Cardiac muscle cell (in vitro differentiated cells and primary cell): ENCODE measurements around the gene TBXA2R. TPM values are rescaled to one million over a fixed set of nuclear protein-coding genes. Genes with fewer than 3 reads are reported as not detected.

Experiments used
- DNase-seq, 2 donors: peaks; one replicate each; pipeline versions ENCODE4 v3.0.0 to v3.0.0-alpha.2; 2010 to 2017; ENCODE audit warnings: low read depth in 1 of 2, low spot score in 1 of 2
- H3K27ac ChIP-seq: fragments of 200-600 bp; sonication (generic); 2 replicates; pipeline ENCODE4 v1.5.1; 2016
- H3K27me3 ChIP-seq: fragments of 200-600 bp; sonication (generic); 2 replicates; pipeline ENCODE4 v1.6.0; 2016; ENCODE audit warnings: control low read depth
- H3K36me3 ChIP-seq: fragments of 200-600 bp; sonication (generic); 2 replicates; pipeline ENCODE4 v1.5.1; 2016; ENCODE audit warnings: control low read depth
- H3K4me1 ChIP-seq: fragments of 200-600 bp; sonication (generic); 2 replicates; pipeline ENCODE4 v1.8.1; 2017; ENCODE audit warnings: low read depth, mild to moderate bottlenecking, mixed run types
- H3K4me3 ChIP-seq: fragments of 200-600 bp; sonication (generic); 2 replicates; pipeline ENCODE4 v1.5.1; 2016; ENCODE audit warnings: mild to moderate bottlenecking
- H3K9me3 ChIP-seq: fragments of 200-600 bp; sonication (generic); 2 replicates; pipeline ENCODE4 v1.5.1; 2017; ENCODE audit warnings: low read depth, mild to moderate bottlenecking, control low read depth
- CTCF ChIP-seq: IDR thresholded peaks from 2 replicates; pipeline ENCODE4 v1.5.1; 2012; ENCODE audit warnings: low read depth, mild to moderate bottlenecking, low read length
- polyA plus RNA-seq: library from polyadenylated mRNA; unstranded; fragments of >200 nt; fragmentation: Nextera tagmentation; extraction: Ambion mirVana; gene quantifications from 2 replicates; pipeline ENCODE4 v1.2.1, GENCODE V29; 2016
- total RNA-seq: library from RNA; depleted of rRNA; stranded (reverse); fragments of >200 nt; gene quantifications from 2 replicates; pipeline ENCODE4 v1.2.3, GENCODE V29; 2016

Gene TBXA2R
- total and polyA plus RNA-seq, 2 experiments from 2014 or later = 0.15 to 1.0 TPM

GRCh38 chr19:3604227-3604986 lies 2.3 kb downstream of the TBXA2R start:
- H3K4me1 ChIP-seq = peaks cover 13% of the 10 kb centered on the region
- H3K27me3 ChIP-seq = peaks cover 16% of the 10 kb centered on the region
- no peak for TF ChIP-seq CTCF
- DNase-seq = no peak
- no peaks in the 10 kb centered on the region for H3K9me3 ChIP-seq
- H3K27ac ChIP-seq = no peak overlapping the region
- H3K4me3 ChIP-seq = no peak overlapping the region
- H3K36me3 ChIP-seq = no peaks in the 10 kb centered on the region

GRCh38 chr19:3603121-3603811 lies 3.4 kb downstream of the TBXA2R start:
- H3K36me3 ChIP-seq = no peaks in the 10 kb centered on the region
- H3K4me3 ChIP-seq = no peak overlapping the region
- TF ChIP-seq CTCF = no peak
- peaks cover 5% of the 10 kb centered on the region for H3K4me1 ChIP-seq
- H3K27ac ChIP-seq = no peak overlapping the region
- H3K27me3 ChIP-seq = peaks cover 16% of the 10 kb centered on the region
- H3K9me3 ChIP-seq = no peaks in the 10 kb centered on the region
- DNase-seq = no peak

- Histone ChIP-seq H3K27ac (no peak overlapping the region), H3K4me3 (no peak overlapping the region), H3K36me3 (no peaks in the 10 kb centered on the region), H3K4me1 (no peaks in the 10 kb centered on the region), H3K9me3 (no peaks in the 10 kb centered on the region), H3K27me3 (peaks cover 8% of the 10 kb centered on the region)
- TF ChIP-seq CTCF = no peak
- no peak for DNase-seq
These were observed 5.7 kb downstream of the TBXA2R start for GRCh38 chr19:3601021-3601420.

GRCh38 chr19:3599776-3600187 lies 6.9 kb downstream of the TBXA2R start:
- H3K9me3 ChIP-seq = no peaks in the 10 kb centered on the region
- H3K4me3 ChIP-seq = no peak overlapping the region
- no peaks in the 10 kb centered on the region for H3K27me3 ChIP-seq
- no peaks in the 10 kb centered on the region for H3K4me1 ChIP-seq
- no peaks in the 10 kb centered on the region for H3K36me3 ChIP-seq
- no peak overlapping the region for H3K27ac ChIP-seq
- peak; percentile 24 for TF ChIP-seq CTCF
- no peak for DNase-seq

- H3K36me3 ChIP-seq = no peaks in the 10 kb centered on the region
- H3K4me3 ChIP-seq = no peak overlapping the region
- no peaks in the 10 kb centered on the region for H3K9me3 ChIP-seq
- H3K27me3 ChIP-seq = peaks cover 9% of the 10 kb centered on the region
- no peak overlapping the region for H3K27ac ChIP-seq
- DNase-seq = no peak
- H3K4me1 ChIP-seq = no peaks in the 10 kb centered on the region
- no peak for TF ChIP-seq CTCF
These were observed 11.1 kb downstream of the TBXA2R start for GRCh38 chr19:3595521-3596061.
